Measurements from ENCODE around the gene KCND2. TPM values are rescaled to one million over a fixed set of nuclear protein-coding genes. Genes with fewer than 3 reads are reported as not detected.

KCND2 gene
- total RNA-seq, 2 experiments from 2014 or later, result not detected

DNA sequence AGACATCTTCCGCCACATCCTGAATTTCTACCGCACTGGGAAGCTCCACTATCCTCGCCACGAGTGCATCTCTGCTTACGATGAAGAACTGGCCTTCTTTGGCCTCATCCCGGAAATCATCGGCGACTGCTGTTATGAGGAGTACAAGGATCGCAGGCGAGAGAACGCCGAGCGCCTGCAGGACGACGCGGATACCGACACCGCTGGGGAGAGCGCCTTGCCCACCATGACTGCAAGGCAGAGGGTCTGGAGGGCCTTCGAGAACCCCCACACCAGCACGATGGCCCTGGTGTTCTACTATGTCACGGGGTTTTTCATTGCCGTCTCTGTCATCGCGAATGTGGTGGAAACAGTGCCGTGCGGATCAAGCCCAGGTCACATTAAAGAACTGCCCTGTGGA is 1.9 kb downstream of the KCND2 start:
- Mint-ChIP-seq H3K36me3 (no peaks in the 10 kb centered on the region), H3K4me1 (peaks cover 5% of the 10 kb centered on the region), H3K27me3 (peaks cover 24% of the 10 kb centered on the region), H3K9me3 (ENCODE audit: low read depth) (no peaks in the 10 kb centered on the region), H3K4me3 (no peak overlapping the region), H3K27ac (no peak overlapping the region)
- DNase-seq (no peak), ATAC-seq (no peak)
- CTCF ChIA-PET, result no interaction called here

DNA sequence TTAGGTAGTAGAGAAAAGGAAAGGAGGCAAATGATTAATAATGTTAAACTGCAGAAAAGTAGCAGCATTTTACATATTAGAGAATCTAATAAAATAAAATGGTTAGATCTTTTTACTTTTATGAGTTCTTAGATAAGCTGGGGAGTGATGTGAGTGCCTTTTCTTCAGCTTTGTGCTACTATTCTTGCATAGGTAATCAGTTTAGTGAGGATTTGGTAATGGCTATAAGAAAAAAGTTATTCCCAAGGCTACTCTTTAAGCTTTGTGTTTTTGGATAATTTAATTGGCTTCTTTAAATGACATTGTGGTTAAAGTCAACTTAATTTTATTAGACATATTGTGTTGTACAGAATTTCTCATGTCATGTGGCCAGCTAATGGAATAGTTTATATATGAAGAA is 3.7 kb downstream of the KCND2 start:
- Mint-ChIP-seq H3K4me3 (no peak overlapping the region), H3K36me3 (no peaks in the 10 kb centered on the region), H3K4me1 (peaks cover 5% of the 10 kb centered on the region), H3K27me3 (peaks cover 24% of the 10 kb centered on the region), H3K27ac (no peak overlapping the region), H3K9me3 (ENCODE audit: low read depth) (no peaks in the 10 kb centered on the region)
- CTCF ChIA-PET, result no interaction called here
- DNase-seq (no peak), ATAC-seq (no peak)

DNA sequence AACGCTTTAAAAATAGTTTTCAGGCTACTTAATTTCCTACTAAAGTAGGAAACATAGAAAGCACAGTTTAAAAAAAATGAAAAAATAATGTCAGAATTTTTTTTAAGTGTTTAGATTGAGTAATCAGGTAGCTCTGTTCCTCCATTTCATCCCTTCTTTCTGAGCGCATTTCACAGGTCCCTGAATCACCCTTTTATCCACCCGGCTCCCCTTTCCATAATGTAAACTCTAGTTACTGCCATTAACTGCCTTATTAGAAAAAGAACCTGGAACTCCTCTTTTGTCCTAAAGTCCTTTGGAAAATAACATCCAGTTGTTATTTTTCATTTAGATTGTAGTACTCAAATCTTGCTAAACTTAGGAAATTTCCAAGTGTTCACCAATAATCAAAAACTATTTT is 5.8 kb downstream of the KCND2 start:
- Mint-ChIP-seq H3K27ac (no peak overlapping the region), H3K4me3 (no peak overlapping the region), H3K27me3 (peaks cover 6% of the 10 kb centered on the region), H3K36me3 (no peaks in the 10 kb centered on the region), H3K9me3 (ENCODE audit: low read depth) (no peaks in the 10 kb centered on the region), H3K4me1 (peaks cover under 1% of the 10 kb centered on the region)
- ATAC-seq (no peak), DNase-seq (no peak)
- CTCF ChIA-PET, result no interaction called here

DNA sequence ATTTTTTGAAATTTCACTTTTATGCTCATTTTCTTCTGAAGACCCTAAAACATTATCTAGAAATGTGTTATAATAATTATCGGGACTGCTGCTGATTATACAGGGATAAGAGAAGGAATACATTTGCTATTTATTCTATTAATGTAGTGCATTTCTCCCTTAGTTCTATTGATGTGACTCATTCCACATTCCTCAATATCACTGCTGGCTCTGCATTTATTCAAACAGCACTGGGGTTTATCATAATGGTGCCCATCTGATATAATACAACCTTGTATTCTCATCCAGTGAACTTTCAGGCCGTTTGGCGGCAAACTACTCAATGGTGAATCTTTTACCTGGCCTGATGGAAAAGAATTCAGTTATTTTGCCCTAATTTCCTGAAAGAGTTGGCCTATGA is 7.8 kb downstream of the KCND2 start:
- Mint-ChIP-seq H3K4me1 (no peaks in the 10 kb centered on the region), H3K4me3 (no peak overlapping the region), H3K36me3 (no peaks in the 10 kb centered on the region), H3K9me3 (ENCODE audit: low read depth) (no peaks in the 10 kb centered on the region), H3K27ac (no peak overlapping the region), H3K27me3 (no peaks in the 10 kb centered on the region)
- CTCF ChIA-PET, result no interaction called here
- DNase-seq (no peak), ATAC-seq (no peak)

DNA sequence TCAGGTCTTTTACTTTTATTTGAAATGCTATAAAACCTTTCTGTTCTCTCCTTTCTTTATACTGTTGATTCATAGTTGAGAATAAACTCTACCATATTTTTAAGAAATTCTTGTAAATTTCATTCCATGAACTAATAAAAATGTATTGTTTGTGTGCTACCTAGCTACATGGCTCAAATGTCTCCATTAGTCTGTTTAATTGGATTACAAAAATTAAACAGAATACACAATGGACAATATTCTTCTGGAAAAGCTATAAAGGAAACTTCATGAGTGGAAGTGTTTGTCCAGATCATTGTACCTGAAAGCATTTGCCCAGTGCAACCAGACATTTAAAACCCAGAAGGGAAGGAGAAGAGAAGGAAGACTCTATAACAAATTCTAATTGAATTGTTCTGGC is 20.1 kb downstream of the KCND2 start:
- Mint-ChIP-seq H3K4me3 (no peak overlapping the region), H3K27me3 (no peaks in the 10 kb centered on the region), H3K36me3 (no peaks in the 10 kb centered on the region), H3K9me3 (ENCODE audit: low read depth) (peaks cover 5% of the 10 kb centered on the region), H3K4me1 (no peaks in the 10 kb centered on the region), H3K27ac (no peak overlapping the region)
- no peak for ATAC-seq
- CTCF ChIA-PET, result no interaction called here
- no peak for DNase-seq

DNA sequence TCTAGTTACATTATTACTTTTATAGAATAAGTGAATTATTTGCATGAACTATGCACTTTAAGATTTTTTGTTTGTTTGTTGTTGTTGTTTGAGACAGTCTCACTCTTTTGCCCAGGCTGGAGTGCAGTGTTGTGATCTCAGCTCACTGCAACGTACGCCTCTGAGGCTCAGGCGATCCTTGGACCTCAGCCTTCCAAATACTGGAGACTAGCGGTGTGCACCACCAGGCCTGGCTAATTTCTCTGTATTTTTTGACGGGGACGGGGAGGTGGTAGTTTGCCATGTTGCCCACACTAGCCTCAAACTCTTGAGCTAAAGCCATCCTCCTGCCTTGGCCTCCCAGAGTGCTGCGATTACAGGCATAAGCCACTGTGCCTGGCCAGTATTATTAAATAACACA is 29.2 kb downstream of the KCND2 start:
- Mint-ChIP-seq H3K4me3 (no peak overlapping the region), H3K4me1 (no peaks in the 10 kb centered on the region), H3K27ac (no peak overlapping the region), H3K36me3 (no peaks in the 10 kb centered on the region), H3K9me3 (ENCODE audit: low read depth) (no peaks in the 10 kb centered on the region), H3K27me3 (no peaks in the 10 kb centered on the region)
- CTCF ChIA-PET, result no interaction called here
- DNase-seq, result no peak
- no peak for ATAC-seq

DNA sequence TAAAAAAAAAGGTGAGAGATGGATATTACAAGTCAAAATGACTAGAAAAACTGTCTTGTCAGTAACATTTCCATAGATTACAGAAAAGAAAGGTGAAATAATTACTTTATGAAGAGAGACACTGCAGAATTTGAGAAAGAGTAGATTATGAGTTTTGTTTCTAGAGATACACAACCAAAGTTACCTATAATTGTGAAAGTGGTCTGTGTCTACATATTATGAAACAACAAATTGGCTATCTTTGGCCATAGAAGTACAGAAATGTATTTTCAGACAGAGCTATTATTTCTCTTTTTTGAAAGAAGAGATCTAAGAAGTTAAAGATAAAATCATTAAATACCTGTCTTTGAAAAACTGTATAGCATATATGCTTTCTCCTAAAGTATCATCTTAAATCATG is 30.1 kb downstream of the KCND2 start:
- Mint-ChIP-seq H3K27me3 (no peaks in the 10 kb centered on the region), H3K9me3 (ENCODE audit: low read depth) (no peaks in the 10 kb centered on the region), H3K4me3 (no peak overlapping the region), H3K27ac (no peak overlapping the region), H3K36me3 (no peaks in the 10 kb centered on the region), H3K4me1 (no peaks in the 10 kb centered on the region)
- no peak for ATAC-seq
- CTCF ChIA-PET, result no interaction called here
- no peak for DNase-seq

DNA sequence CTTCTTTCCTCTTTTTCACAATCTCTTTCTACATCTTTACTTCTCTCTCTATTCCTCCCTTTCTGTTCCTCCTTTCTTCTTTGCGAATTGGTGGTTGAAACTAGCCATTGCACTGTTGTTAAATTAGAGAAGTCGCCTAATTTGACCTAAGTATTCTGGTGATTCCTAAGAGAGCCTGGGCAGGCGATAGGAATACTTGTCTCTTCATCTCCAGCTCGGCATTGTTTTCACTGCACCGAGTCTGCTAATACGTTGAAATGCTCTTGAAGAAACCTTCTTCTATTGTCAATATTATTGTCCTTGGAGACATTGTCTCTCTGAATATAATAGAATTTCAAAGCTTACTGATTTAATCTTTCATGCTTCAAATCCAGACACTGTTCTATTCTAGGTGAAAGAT is 31.7 kb downstream of the KCND2 start:
- Mint-ChIP-seq H3K4me1 (no peaks in the 10 kb centered on the region), H3K27ac (no peak overlapping the region), H3K9me3 (ENCODE audit: low read depth) (no peaks in the 10 kb centered on the region), H3K36me3 (no peaks in the 10 kb centered on the region), H3K4me3 (no peak overlapping the region), H3K27me3 (no peaks in the 10 kb centered on the region)
- CTCF ChIA-PET, result no interaction called here
- DNase-seq (no peak), ATAC-seq (no peak)

DNA sequence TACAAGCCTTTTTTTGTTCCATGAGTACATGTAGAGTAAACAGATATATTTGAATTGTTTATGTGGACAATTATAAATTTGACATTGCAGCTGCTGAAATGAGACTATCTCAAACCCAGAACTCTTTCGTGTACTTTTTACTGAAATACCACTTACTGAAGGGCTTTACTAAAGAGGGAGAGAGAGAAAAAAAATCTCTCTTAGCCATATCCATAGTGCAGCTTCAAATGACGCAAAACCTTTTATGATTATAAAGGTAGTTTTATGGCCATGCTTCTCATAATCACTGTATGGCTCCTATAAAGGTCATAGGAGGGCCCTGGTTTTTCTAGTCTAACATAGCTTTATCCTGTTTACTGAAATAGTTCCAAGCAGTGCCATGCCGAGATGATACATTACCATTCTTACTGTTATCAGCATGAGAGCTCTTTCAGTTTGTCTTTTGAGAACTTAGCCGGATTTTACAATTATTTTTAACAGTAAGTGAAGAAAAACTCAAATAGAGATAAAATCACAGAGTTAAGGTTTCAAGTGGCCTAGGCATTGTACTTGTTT is 35.1 kb downstream of the KCND2 start:
- Mint-ChIP-seq H3K27ac (no peak overlapping the region), H3K4me3 (no peak overlapping the region), H3K36me3 (no peaks in the 10 kb centered on the region), H3K4me1 (no peaks in the 10 kb centered on the region), H3K9me3 (ENCODE audit: low read depth) (peaks cover 2% of the 10 kb centered on the region), H3K27me3 (no peaks in the 10 kb centered on the region)
- ATAC-seq (no peak), DNase-seq (no peak)
- CTCF ChIA-PET, result no interaction called here

DNA sequence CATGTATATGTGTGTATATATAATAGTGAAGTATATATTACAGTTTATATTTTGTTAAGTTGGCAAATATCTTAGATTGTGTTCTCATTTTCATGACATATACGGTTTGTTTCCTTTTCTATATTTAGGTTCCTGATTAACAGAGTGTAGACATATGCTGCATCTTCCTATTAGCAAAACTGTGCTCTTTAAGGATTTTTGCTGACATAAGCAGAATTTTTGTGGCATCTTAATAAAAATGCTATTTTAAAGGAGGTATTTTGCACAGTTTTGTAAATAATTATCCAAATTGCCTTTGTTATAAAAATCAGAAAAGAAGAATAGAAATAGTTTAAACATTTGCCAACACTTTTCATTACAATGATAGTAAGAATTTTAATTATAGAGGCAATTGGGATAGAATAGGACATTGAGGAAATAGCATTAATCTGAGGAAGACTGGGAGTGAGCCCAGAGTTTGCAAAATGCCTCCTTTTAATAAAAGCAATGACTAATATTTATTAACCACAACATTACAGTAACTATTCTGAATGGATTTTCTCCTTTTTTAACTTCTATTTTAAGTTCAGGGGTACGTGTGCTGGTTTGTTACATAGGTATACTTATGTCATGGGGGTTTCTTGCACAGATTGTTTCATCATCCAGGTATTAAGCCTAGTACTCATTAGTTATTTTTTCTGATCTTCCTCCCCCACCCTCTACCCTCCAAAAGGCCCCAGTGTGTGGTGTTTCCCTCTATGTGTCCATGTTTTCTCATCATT is 38.2 kb downstream of the KCND2 start:
- DNase-seq (no peak), ATAC-seq (no peak)
- H3K4me3 Mint-ChIP-seq, result no peak overlapping the region
- CTCF ChIA-PET, result no interaction called here
- peaks cover 4% of the 10 kb centered on the region for H3K9me3 Mint-ChIP-seq (ENCODE audit: low read depth)
- no peak overlapping the region for H3K27ac Mint-ChIP-seq
- no peaks in the 10 kb centered on the region for H3K27me3 Mint-ChIP-seq
- no peaks in the 10 kb centered on the region for H3K4me1 Mint-ChIP-seq
- no peaks in the 10 kb centered on the region for H3K36me3 Mint-ChIP-seq

DNA sequence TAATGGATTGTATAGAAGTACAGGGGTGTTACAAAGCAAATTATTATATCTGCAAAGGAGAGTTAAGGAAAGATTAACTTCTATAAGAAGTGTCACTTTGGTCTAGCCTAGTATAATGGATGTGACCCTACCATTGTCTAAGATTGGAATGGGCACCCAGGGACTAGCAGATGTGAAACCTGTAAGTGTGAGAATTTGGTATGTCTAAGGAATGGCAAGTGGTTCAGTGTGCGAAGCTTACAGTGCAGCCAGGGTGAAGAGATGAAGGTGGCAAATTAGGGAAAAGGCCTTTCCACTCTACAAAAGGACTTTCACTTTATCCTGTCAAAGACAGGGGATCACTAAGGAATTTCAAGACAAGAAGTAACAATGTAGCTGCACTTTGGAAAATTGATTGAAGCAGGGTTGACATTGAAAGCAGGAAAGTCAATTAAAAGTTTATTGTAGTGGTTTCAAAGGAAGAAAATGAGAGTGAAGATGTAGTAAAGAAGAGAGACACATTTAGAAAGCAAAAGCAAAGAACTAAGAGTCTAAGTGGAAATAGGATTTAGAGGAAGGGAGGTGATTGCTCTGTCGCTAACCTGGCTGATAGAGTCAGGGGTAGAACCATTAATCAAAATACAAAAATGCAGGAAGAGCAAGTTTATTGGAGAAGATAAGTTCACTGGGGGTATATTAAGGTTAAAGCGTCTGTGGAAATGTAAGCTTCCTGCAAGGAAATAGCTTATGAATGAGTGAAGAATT is 47.4 kb downstream of the KCND2 start:
- no peaks in the 10 kb centered on the region for H3K27me3 Mint-ChIP-seq
- CTCF ChIA-PET, result no interaction called here
- ATAC-seq (no peak), DNase-seq (no peak)
- H3K27ac Mint-ChIP-seq, result no peak overlapping the region
- H3K4me3 Mint-ChIP-seq, result no peak overlapping the region
- no peaks in the 10 kb centered on the region for H3K36me3 Mint-ChIP-seq
- peaks cover 5% of the 10 kb centered on the region for H3K9me3 Mint-ChIP-seq (ENCODE audit: low read depth)
- no peaks in the 10 kb centered on the region for H3K4me1 Mint-ChIP-seq

DNA sequence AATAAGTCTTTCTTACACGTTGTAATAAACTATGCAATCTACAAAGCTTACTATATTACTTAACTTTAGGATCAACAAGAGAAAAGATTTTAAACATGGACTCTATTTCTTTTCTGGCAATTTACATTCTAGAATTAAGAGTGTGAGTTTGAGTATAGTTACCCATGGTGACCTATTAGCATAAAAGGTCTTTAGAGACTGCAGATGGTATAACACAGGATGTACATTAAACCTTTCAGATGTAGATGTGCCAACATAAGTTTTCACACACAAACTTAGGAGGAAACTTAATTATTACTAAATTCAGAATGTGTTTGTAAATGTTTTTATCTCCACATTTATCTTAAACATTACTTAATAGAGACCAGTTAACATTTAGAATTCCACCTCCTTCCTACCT is 54.1 kb downstream of the KCND2 start:
- CTCF ChIA-PET, result no interaction called here
- H3K27me3 Mint-ChIP-seq, result no peaks in the 10 kb centered on the region
- no peak for DNase-seq

DNA sequence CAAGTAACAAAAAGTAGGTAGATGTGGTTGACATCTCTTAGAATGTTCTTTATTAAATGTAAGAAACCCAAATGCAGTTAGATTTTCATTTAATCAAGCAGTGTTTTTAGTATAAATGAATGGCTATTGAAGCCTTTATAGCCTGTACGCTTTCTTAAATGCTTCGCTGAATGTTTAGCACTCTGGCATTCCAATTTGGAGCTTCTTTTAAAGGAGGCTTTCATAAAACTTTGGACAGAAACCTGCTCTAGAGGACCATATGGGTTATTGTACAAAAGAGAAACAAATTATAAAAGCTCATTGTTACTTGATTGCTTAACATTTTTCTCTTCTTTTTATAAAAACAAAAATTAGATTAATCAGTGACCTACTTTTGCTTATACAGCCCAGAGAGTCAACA is 59.5 kb downstream of the KCND2 start:
- no peak for ATAC-seq
- DNase-seq, result no peak
- H3K36me3 Mint-ChIP-seq, result no peaks in the 10 kb centered on the region
- no peak overlapping the region for H3K4me3 Mint-ChIP-seq
- H3K9me3 Mint-ChIP-seq (ENCODE audit: low read depth), result no peaks in the 10 kb centered on the region
- CTCF ChIA-PET, result no interaction called here
- no peaks in the 10 kb centered on the region for H3K4me1 Mint-ChIP-seq
- no peak overlapping the region for H3K27ac Mint-ChIP-seq
- H3K27me3 Mint-ChIP-seq, result no peaks in the 10 kb centered on the region

More for the DNA sequence above, 54.1 kb downstream of the KCND2 start:
- no peaks in the 10 kb centered on the region for H3K9me3 Mint-ChIP-seq (ENCODE audit: low read depth)
- H3K4me1 Mint-ChIP-seq, result no peaks in the 10 kb centered on the region
- H3K36me3 Mint-ChIP-seq, result no peaks in the 10 kb centered on the region
- no peak overlapping the region for H3K27ac Mint-ChIP-seq
- ATAC-seq, result no peak
- H3K4me3 Mint-ChIP-seq, result no peak overlapping the region

DNA sequence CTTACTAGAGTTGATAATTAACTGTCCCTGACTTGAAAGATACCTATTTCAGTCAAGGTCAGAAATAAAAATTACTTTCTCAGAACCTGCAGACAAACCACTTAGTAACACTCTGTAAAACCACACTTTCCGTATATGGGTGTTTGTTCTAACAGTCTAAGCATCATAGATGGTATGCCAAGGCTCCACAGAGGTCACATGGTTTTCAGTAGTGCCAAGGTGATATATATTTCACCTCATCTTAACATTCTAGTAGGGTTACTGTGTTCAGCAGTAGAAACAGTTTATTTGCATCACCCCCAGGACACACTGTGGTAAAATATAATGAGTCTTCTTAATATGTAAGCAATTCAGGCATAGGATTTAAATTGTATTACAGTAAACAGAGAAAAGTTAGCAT is 61.5 kb downstream of the KCND2 start:
- Mint-ChIP-seq H3K9me3 (ENCODE audit: low read depth) (no peaks in the 10 kb centered on the region), H3K27ac (no peak overlapping the region), H3K27me3 (no peaks in the 10 kb centered on the region), H3K4me1 (no peaks in the 10 kb centered on the region), H3K4me3 (no peak overlapping the region), H3K36me3 (no peaks in the 10 kb centered on the region)
- CTCF ChIA-PET, result no interaction called here
- DNase-seq (no peak), ATAC-seq (no peak)

All from activated CD8-positive, alpha-beta memory T cell treated with anti-CD3 and anti-CD28 coated beads, Interleukin-2, amount 10 ng/mL, durations not matched to agents 7 days and 5 days (primary cell).